Skin epidermis (tissue), 12 donors: Measurements from ENCODE around the gene ADD1.

Experiments
- H3K27ac ChIP-seq, 21 experiments: fragments of 200-600 bp; sonication (generic) in 11 of 21; one replicate each; pipeline ENCODE4 v1.5.0; 2020; ENCODE audit warnings: mild to moderate bottlenecking in 3 of 21, inconsistent platforms in 2 of 21, moderate library complexity in 2 of 21
- H3K4me3 ChIP-seq, 7 experiments: fragments of 200-600 bp; sonication (generic) in 2 of 7; one replicate each; pipeline ENCODE4 v1.5.0; 2020; ENCODE audit warnings: inconsistent platforms in 2 of 7, mild to moderate bottlenecking in 2 of 7, moderate library complexity in 1 of 7

The ADD1 gene

GRCh38 chr4:2850966-2851798 is 7.5 kb downstream of the ADD1 start:
- no peak overlapping the region for H3K4me3 ChIP-seq
- no peak overlapping the region for H3K27ac ChIP-seq

- H3K27ac ChIP-seq, result no peak overlapping the region
- H3K4me3 ChIP-seq, result no peak overlapping the region
Measured at GRCh38 chr4:2852481-2852921, 8.9 kb downstream of the ADD1 start.

GRCh38 chr4:2855584-2855983 is 11.9 kb downstream of the ADD1 start:
- no peak overlapping the region for H3K4me3 ChIP-seq
- H3K27ac ChIP-seq, result no peak overlapping the region

- H3K27ac ChIP-seq, result no peak overlapping the region
- no peak overlapping the region for H3K4me3 ChIP-seq
Measured at GRCh38 chr4:2856266-2856665, 12.6 kb downstream of the ADD1 start.

- Histone ChIP-seq H3K4me3 (no peak overlapping the region), H3K27ac (no peak overlapping the region)
Measured at GRCh38 chr4:2857349-2857927, 13.8 kb downstream of the ADD1 start.

- no peak overlapping the region for H3K4me3 ChIP-seq
- peak overlapping the region in 2 of 21 experiments; percentile 7 to 27 for H3K27ac ChIP-seq
Measured at GRCh38 chr4:2858451-2859217, 15.0 kb downstream of the ADD1 start.

GRCh38 chr4:2859514-2859913 is 15.9 kb downstream of the ADD1 start:
- Histone ChIP-seq H3K4me3 (no peak overlapping the region), H3K27ac (peak overlapping the region in 1 of 21 experiments; percentile 27)

- H3K27ac ChIP-seq, result peak overlapping the region in 5 of 21 experiments; percentile 3 to 55 (median 8)
- no peak overlapping the region for H3K4me3 ChIP-seq
Measured at GRCh38 chr4:2860391-2861348, 17.0 kb downstream of the ADD1 start.

GRCh38 chr4:2861631-2862436 is 18.2 kb downstream of the ADD1 start:
- Histone ChIP-seq H3K27ac (peak overlapping the region in 8 of 21 experiments; percentile 8 to 53 (median 19)), H3K4me3 (no peak overlapping the region)

GRCh38 chr4:2862528-2862927 is 18.9 kb downstream of the ADD1 start:
- Histone ChIP-seq H3K27ac (peak overlapping the region in 5 of 21 experiments; percentile 16 to 53 (median 20)), H3K4me3 (no peak overlapping the region)

GRCh38 chr4:2863649-2864048 is 20.0 kb downstream of the ADD1 start:
- H3K4me3 ChIP-seq, result no peak overlapping the region
- no peak overlapping the region for H3K27ac ChIP-seq

GRCh38 chr4:2865196-2865780 is 21.6 kb downstream of the ADD1 start:
- no peak overlapping the region for H3K4me3 ChIP-seq
- no peak overlapping the region for H3K27ac ChIP-seq

GRCh38 chr4:2866160-2866861 is 22.7 kb downstream of the ADD1 start:
- H3K4me3 ChIP-seq, result no peak overlapping the region
- H3K27ac ChIP-seq, result no peak overlapping the region

- H3K27ac ChIP-seq, result peak overlapping the region in 2 of 21 experiments; percentile 4 to 22
Measured at GRCh38 chr4:2866891-2867290, 23.2 kb downstream of the ADD1 start.

GRCh38 chr4:2867758-2868491 is 24.3 kb downstream of the ADD1 start:
- peak overlapping the region in 7 of 21 experiments; percentile 1 to 55 (median 19) for H3K27ac ChIP-seq
- H3K4me3 ChIP-seq, result peak overlapping the region in 1 of 7 experiments; percentile 3

More at GRCh38 chr4:2866891-2867290, 23.2 kb downstream of the ADD1 start:
- no peak overlapping the region for H3K4me3 ChIP-seq

- Histone ChIP-seq H3K4me3 (no peak overlapping the region), H3K27ac (peak overlapping the region in 4 of 21 experiments; percentile 2 to 46 (median 20))
Measured at GRCh38 chr4:2868877-2869487, 25.3 kb downstream of the ADD1 start.
